H1 (cell line): ENCODE results near the gene NPHP4. TPM values are rescaled to one million over a fixed set of nuclear protein-coding genes. Genes with fewer than 3 reads are reported as not detected.

Experiments
- CTCF ChIA-PET: fragments of 300-600 bp; sonication (Branson Sonifier 250); formaldehyde crosslinking; loops from one replicate; lab custom pipeline; 2021; ENCODE audit not compliant: partially characterized antibody; lab: Charles Lee
- POLR2A ChIA-PET: fragments of 300-600 bp; sonication (Branson Sonifier 250); formaldehyde crosslinking; loops from one replicate; lab custom pipeline; 2021; ENCODE audit warnings: inconsistent platforms; ENCODE audit not compliant: partially characterized antibody; lab: Charles Lee
- DNase-seq, 2 experiments: peaks; one replicate each; pipeline versions ENCODE4 v3.0.0 to v3.0.0-alpha.2; 2010 to 2022; ENCODE audit warnings: low spot score in 2 of 2, low read depth in 1 of 2, mixed read lengths in 1 of 2
- FAIRE-seq: peaks from 2 replicates; lab custom pipeline; 2011; peaks lifted over from hg19 to GRCh38; lab: Jason Lieb, UNC
- H2AFZ ChIP-seq: 2 replicates; pipeline ENCODE4 v1.8.1; 2012; ENCODE audit warnings: low read length, inconsistent platforms
- H2AK5ac ChIP-seq: 2 replicates; pipeline ENCODE4 v1.6.1; 2013; ENCODE audit warnings: low read depth, low read length
- H2BK120ac ChIP-seq: replicated peaks from 2 replicates; pipeline ENCODE3; 2013; ENCODE audit warnings: low read depth, low read length, inconsistent platforms
- H2BK12ac ChIP-seq: 2 replicates; pipeline ENCODE4 v1.6.1; 2013; ENCODE audit warnings: low read depth, low read length
- H2BK15ac ChIP-seq: 2 replicates; pipeline ENCODE4 v1.6.1; 2013; ENCODE audit warnings: low read length
- H2BK20ac ChIP-seq: 2 replicates; pipeline ENCODE4 v1.6.1; 2013; ENCODE audit warnings: low read length
- H2BK5ac ChIP-seq: 2 replicates; pipeline ENCODE4 v1.6.1; 2013; ENCODE audit warnings: low read depth, low read length
- H3K14ac ChIP-seq: 2 replicates; pipeline ENCODE4 v1.6.1; 2013; ENCODE audit warnings: inconsistent platforms; ENCODE audit not compliant: insufficient read length
- H3K18ac ChIP-seq: 2 replicates; pipeline ENCODE4 v1.6.1; 2013; ENCODE audit warnings: low read length; ENCODE audit errors: extremely low read depth
- H3K23ac ChIP-seq: 2 replicates; pipeline ENCODE4 v1.6.1; 2013; ENCODE audit warnings: inconsistent platforms; ENCODE audit not compliant: insufficient read length
- H3K23me2 ChIP-seq: 2 replicates; pipeline ENCODE4 v1.6.1; 2013; ENCODE audit warnings: low read depth, low read length
- H3K27ac ChIP-seq: 2 replicates; pipeline ENCODE4 v1.6.1; 2011; ENCODE audit warnings: low read depth, low read length, inconsistent platforms
- H3K27me3 ChIP-seq, 4 experiments: replicated peaks in 1 of 4; 1 replicate in 1 of 4; 2 replicates in 3 of 4; pipeline versions ENCODE4 v1.6.1 to v1.8.1; 2011 to 2013; ENCODE audit warnings: low read length in 3 of 4, mild to moderate bottlenecking in 3 of 4, inconsistent platforms in 2 of 4, mixed read lengths in 2 of 4, moderate library complexity in 1 of 4; ENCODE audit not compliant: control insufficient read depth in 3 of 4, insufficient read depth in 3 of 4; ENCODE audit errors: extremely low read depth in 1 of 4
- H3K36me3 ChIP-seq, 4 experiments: 2 replicates each; pipeline versions ENCODE4 v1.6.1 to v1.8.1; 2011 to 2013; ENCODE audit warnings: mild to moderate bottlenecking in 4 of 4, low read length in 3 of 4, moderate library complexity in 2 of 4, control low read depth in 1 of 4, inconsistent platforms in 1 of 4; ENCODE audit not compliant: insufficient read depth in 4 of 4, control insufficient read depth in 2 of 4
- H3K4ac ChIP-seq: replicated peaks from 2 replicates; pipeline ENCODE3; 2013; ENCODE audit warnings: low read length, low read depth, mixed read lengths, inconsistent platforms; ENCODE audit not compliant: insufficient read length
- H3K4me1 ChIP-seq, 4 experiments: replicated peaks in 1 of 4; 1 replicate in 1 of 4; 2 replicates in 3 of 4; pipeline versions ENCODE4 v1.6.1 to v1.8.1; 2011 to 2013; ENCODE audit warnings: low read length in 3 of 4, inconsistent platforms in 2 of 4, mixed read lengths in 1 of 4; ENCODE audit not compliant: insufficient read depth in 4 of 4, control insufficient read depth in 3 of 4
- H3K4me2 ChIP-seq, 2 experiments: 2 replicates each; pipeline versions ENCODE4 v1.6.1 to v1.8.1; 2011 to 2013; ENCODE audit warnings: low read depth in 2 of 2, low read length in 2 of 2, control low read depth in 1 of 2, inconsistent platforms in 1 of 2, mild to moderate bottlenecking in 1 of 2; ENCODE audit not compliant: insufficient read depth in 1 of 2
- H3K4me3 ChIP-seq, 4 experiments: fragments of 200-600, 300-600 bp in 1 of 4; sonication (generic), shearing (Covaris generic), sonication (Bioruptor Twin) in 1 of 4; 2 replicates each; pipeline versions ENCODE4 v1.5.1 to v1.8.1; 2011 to 2016; ENCODE audit warnings: low read length in 4 of 4, low read depth in 3 of 4, control low read depth in 2 of 4, inconsistent platforms in 2 of 4, mild to moderate bottlenecking in 2 of 4, mixed read lengths in 1 of 4, moderate library complexity in 1 of 4; ENCODE audit not compliant: insufficient read depth in 2 of 4; ENCODE audit errors: extremely low read depth in 1 of 4
- H3K56ac ChIP-seq: replicated peaks from 2 replicates; pipeline ENCODE3; 2013; ENCODE audit warnings: low read depth, mild to moderate bottlenecking, mixed read lengths, low read length, inconsistent platforms; ENCODE audit not compliant: insufficient read length
- H3K79me1 ChIP-seq: 2 replicates; pipeline ENCODE4 v1.6.1; 2013; ENCODE audit warnings: low read depth, low read length, control low read depth
- H3K79me2 ChIP-seq, 2 experiments: 2 replicates each; pipeline versions ENCODE4 v1.6.1 to v1.8.1; 2012 to 2013; ENCODE audit warnings: low read length in 2 of 2, mild to moderate bottlenecking in 2 of 2, inconsistent platforms in 1 of 2; ENCODE audit not compliant: insufficient read depth in 2 of 2, control insufficient read depth in 1 of 2
- H3K9ac ChIP-seq, 4 experiments: replicated peaks in 1 of 4; 1 replicate in 1 of 4; 2 replicates in 3 of 4; pipeline versions ENCODE4 v1.6.1 to v1.8.1; 2011 to 2013; ENCODE audit warnings: low read depth in 3 of 4, low read length in 3 of 4, control low read depth in 2 of 4, mild to moderate bottlenecking in 2 of 4, moderate library complexity in 2 of 4, inconsistent platforms in 1 of 4; ENCODE audit errors: extremely low read depth in 1 of 4
- H3K9me3 ChIP-seq, 2 experiments: 2 replicates each; pipeline versions ENCODE4 v1.6.1 to v1.8.1; 2012 to 2013; ENCODE audit warnings: mild to moderate bottlenecking in 2 of 2, moderate library complexity in 2 of 2, control low read depth in 1 of 2, inconsistent platforms in 1 of 2, low read depth in 1 of 2, low read length in 1 of 2, mixed read lengths in 1 of 2; ENCODE audit not compliant: insufficient read depth in 2 of 2
- H4K20me1 ChIP-seq, 2 experiments: replicated peaks in 1 of 2; 2 replicates each; pipeline versions ENCODE3 to v1.8.1; 2011 to 2013; ENCODE audit warnings: inconsistent platforms in 2 of 2, low read length in 2 of 2, mild to moderate bottlenecking in 1 of 2; ENCODE audit not compliant: insufficient read depth in 2 of 2, control insufficient read depth in 1 of 2
- H4K5ac ChIP-seq: 2 replicates; pipeline ENCODE4 v1.6.1; 2013; ENCODE audit warnings: low read length, low read depth, mixed read lengths, inconsistent platforms; ENCODE audit not compliant: insufficient read length
- H4K8ac ChIP-seq: 2 replicates; pipeline ENCODE4 v1.8.0; 2013; ENCODE audit warnings: mild to moderate bottlenecking, moderate library complexity, low read length, inconsistent platforms; ENCODE audit not compliant: insufficient read depth; ENCODE audit errors: extremely low read depth
- H4K91ac ChIP-seq: replicated peaks from 2 replicates; pipeline ENCODE3; 2013; ENCODE audit warnings: low read length, mixed read lengths, inconsistent platforms; ENCODE audit not compliant: insufficient read length
- TAF7 ChIP-seq: optimal IDR thresholded peaks from 2 replicates; pipeline ENCODE3; 2011; ENCODE audit warnings: low read depth, mild to moderate bottlenecking, inconsistent platforms, low read length, moderate library complexity, borderline replicate concordance
- WGBS, 2 experiments: shearing (Covaris generic) in 1 of 2; methylation state at CpG; one replicate each; pipeline versions ENCODE4 v1.1.6 to v1.1.7; 2013 to 2015; ENCODE audit warnings: low lambda C conversion rate in 2 of 2, mixed read lengths in 2 of 2, inconsistent platforms in 1 of 2, low coverage in 1 of 2, missing lambda C conversion rate in 1 of 2; ENCODE audit not compliant: insufficient replicate concordance in 2 of 2, insufficient coverage in 1 of 2, insufficient read length in 1 of 2; ENCODE audit errors: extremely low coverage in 1 of 2, missing lambda C conversion rate in 1 of 2; 5-methylcytosine and 5-hydroxymethylcytosine counted together
- polyA plus RNA-seq, 7 experiments: library from polyadenylated mRNA; depleted of rRNA in 3 of 7; stranded (reverse) in 5 of 7; unstranded in 2 of 7; fragments of >200 nt in 5 of 7; fragments of 200-250 nt in 2 of 7; gene quantifications; 1 replicate in 5 of 7; 2 replicates in 1 of 7; 4 replicates in 1 of 7; pipeline versions ENCODE4 v1.2.1 to v1.2.3, GENCODE V29; 2011 to 2013; ENCODE audit warnings: missing spikeins in 2 of 7, mixed read lengths in 2 of 7
- total RNA-seq: library from RNA; stranded (reverse); fragmentation: NEBNext Ultra II Directional; extraction: Animal tissue kit (Norgen Biotek cat#: 25700); gene quantifications from 2 replicates; pipeline ENCODE4 v1.2.1, GENCODE V29; 2021

The NPHP4 gene
- total and polyA plus RNA-seq, 2 of the 8 experiments (the other 6 are each of a cell fraction or from before 2014, with no cell fraction given) = 5.8 to 14.0 TPM

- CTCF ChIA-PET = interaction anchor here (1.0 to 4.9 kb wide), 17 partner anchors 9 to 297 kb away, joined by 3 to 41 read pairs (median 4); no protein-coding TSS in a partner anchor
- no peak for TF ChIP-seq TAF7
- POLR2A ChIA-PET = no interaction called here
These were observed 74.5 kb downstream of the NPHP4 start for GRCh38 chr1:5917591-5918274.

More at GRCh38 chr1:5917591-5918274, 74.5 kb downstream of the NPHP4 start:
- 95% methylated on average over 14 of the region's 14 CpGs; no CpG with 5 or more reads in 1 of the 2 experiments for WGBS, 2 experiments
- no peak for FAIRE-seq
- H3K27ac ChIP-seq = no peak overlapping the region
- H3K27me3 ChIP-seq = no peaks in the 10 kb centered on the region
- H2BK12ac ChIP-seq = no peak overlapping the region
- no peak overlapping the region for H2BK20ac ChIP-seq
- no peak overlapping the region for H2BK15ac ChIP-seq
- no peak overlapping the region for H4K8ac ChIP-seq
- no peak overlapping the region for H3K4me3 ChIP-seq
- H3K56ac ChIP-seq = no peak overlapping the region
- no peak overlapping the region for H3K4me2 ChIP-seq
- H3K79me2 ChIP-seq = no peaks in the 10 kb centered on the region
- no peak overlapping the region for H2BK5ac ChIP-seq
- H3K23me2 ChIP-seq = no peaks in the 10 kb centered on the region
- no peak overlapping the region for H3K4ac ChIP-seq
- no peak overlapping the region for H2AFZ ChIP-seq
- H2AK5ac ChIP-seq = no peak overlapping the region
- no peak overlapping the region for H3K9ac ChIP-seq
- no peak overlapping the region for H4K5ac ChIP-seq
- H3K79me1 ChIP-seq = no peaks in the 10 kb centered on the region
- H3K18ac ChIP-seq = no peak overlapping the region
- no peak overlapping the region for H3K14ac ChIP-seq
- no peak overlapping the region for H4K91ac ChIP-seq
- peaks cover 0 to 1% of the 10 kb centered on the region in 2 experiments for H4K20me1 ChIP-seq
- no peaks in the 10 kb centered on the region for H3K9me3 ChIP-seq
- no peaks in the 10 kb centered on the region for H3K36me3 ChIP-seq
- peaks cover 0 to 7% (median 2%) of the 10 kb centered on the region in 4 experiments; a peak in 2 of 7 replicates for H3K4me1 ChIP-seq
- H2BK120ac ChIP-seq = no peak overlapping the region
- no peak for DNase-seq
- H3K23ac ChIP-seq = no peak overlapping the region
